K562 (cell line): Measurements from ENCODE around the gene HMOX1. TPM values are rescaled to one million over a fixed set of nuclear protein-coding genes. Genes with fewer than 3 reads are reported as not detected.
A peak's percentile ranks its signal among the peaks of the same experiment; 100 is the strongest.

Source experiments
- ATAC-seq: fragments of 200-7000 bp; cut with Tn5 transposase; 3 replicates; pipeline ENCODE4 v1.9.1; 2020; ENCODE audit warnings: moderate library complexity
- BruUV-seq: library from RNA; stranded (reverse); fragments of 400-500 nt; replicated peaks from 2 replicates; lab custom pipeline; 2021; lab: Mats Ljungman, UMichigan
- CTCF ChIA-PET: fragments of 300-600 bp; formaldehyde crosslinking; extraction: SDS; loops from one replicate; lab custom pipeline; 2021; ENCODE audit warnings: low intra/inter-chr PET ratio; lab: Yijun Ruan, JAX
- POLR2A ChIA-PET: fragments of 300-600, 350-650 bp; sonication (Branson Sonifier 250); formaldehyde crosslinking; extraction: SDS; loops from one replicate; lab custom pipeline; 2021; ENCODE audit warnings: antibody characterized with exemption, inconsistent platforms; lab: Yijun Ruan, JAX
- DNase-seq, 4 experiments: peaks; one replicate each; pipeline versions ENCODE4 v3.0.0 to v3.0.0-alpha.2; 2011 to 2018; ENCODE audit warnings: low spot score in 3 of 4, mixed read lengths in 3 of 4; ENCODE audit errors: extremely low read depth in 1 of 4
- FAIRE-seq: peaks from 2 replicates; lab custom pipeline; 2011; peaks lifted over from hg19 to GRCh38; lab: Jason Lieb, UNC
- H2AFZ ChIP-seq: 2 replicates; pipeline ENCODE4 v1.6.0; 2011; ENCODE audit warnings: low read depth, low read length, control low read depth, inconsistent platforms
- H3K27ac ChIP-seq: fragments of 200-600 bp; 3 replicates; pipeline ENCODE4 v1.8.0; 2011; ENCODE audit warnings: low read depth, mild to moderate bottlenecking, control low read depth, inconsistent platforms, low read length, moderate library complexity, mixed read lengths; ENCODE audit errors: extremely low read depth
- H3K27me3 ChIP-seq, 2 experiments: fragments of 300-600 bp in 1 of 2; 2 replicates in 1 of 2; 3 replicates in 1 of 2; pipeline versions ENCODE4 v1.6.0 to v1.8.0; 2011; ENCODE audit warnings: inconsistent platforms in 2 of 2, low read length in 2 of 2, mild to moderate bottlenecking in 1 of 2, mixed read lengths in 1 of 2, moderate library complexity in 1 of 2; ENCODE audit not compliant: control insufficient read depth in 2 of 2, insufficient read depth in 2 of 2
- H3K36me3 ChIP-seq: fragments of 300-600 bp; 3 replicates; pipeline ENCODE4 v1.8.0; 2011; ENCODE audit warnings: mild to moderate bottlenecking, low read length, inconsistent platforms; ENCODE audit not compliant: control insufficient read depth, insufficient read depth
- H3K4me1 ChIP-seq, 2 experiments: fragments of 200-600 bp in 1 of 2; replicated peaks in 1 of 2; 2 replicates in 1 of 2; 3 replicates in 1 of 2; pipeline versions ENCODE4 v1.5.1 to v1.8.0; 2011; ENCODE audit warnings: inconsistent platforms in 2 of 2, low read length in 2 of 2, mild to moderate bottlenecking in 1 of 2, mixed read lengths in 1 of 2, moderate library complexity in 1 of 2; ENCODE audit not compliant: control insufficient read depth in 2 of 2, insufficient read depth in 2 of 2
- H3K4me2 ChIP-seq: 2 replicates; pipeline ENCODE4 v1.6.1; 2011; ENCODE audit warnings: low read length, control low read depth, inconsistent platforms, mixed read lengths; ENCODE audit not compliant: insufficient read depth
- H3K4me3 ChIP-seq: fragments of 200-600 bp; sonication (generic), shearing (Covaris generic); 2 replicates; pipeline ENCODE4 v1.5.1; 2016; ENCODE audit warnings: control low read depth, inconsistent platforms
- H3K79me2 ChIP-seq: fragments of 200-600 bp; 3 replicates; pipeline ENCODE4 v1.8.0; 2011; ENCODE audit warnings: low read length, inconsistent platforms; ENCODE audit not compliant: control insufficient read depth, insufficient read depth
- H3K9ac ChIP-seq, 2 experiments: 2 replicates each; pipeline versions ENCODE4 v1.6.0 to v1.6.1; 2011; ENCODE audit warnings: low read depth in 2 of 2, low read length in 2 of 2, control low read depth in 1 of 2, inconsistent platforms in 1 of 2, mild to moderate bottlenecking in 1 of 2, mixed read lengths in 1 of 2; ENCODE audit not compliant: insufficient read depth in 1 of 2
- H3K9me1 ChIP-seq: one replicate; pipeline ENCODE4 v1.6.0; 2011; ENCODE audit warnings: inconsistent platforms, mild to moderate bottlenecking, low read length, moderate library complexity; ENCODE audit not compliant: control insufficient read depth, insufficient read depth
- H3K9me3 ChIP-seq: replicated peaks from 2 replicates; pipeline ENCODE4 v1.5.1; 2011; ENCODE audit warnings: low read depth, low read length, inconsistent platforms; ENCODE audit not compliant: control insufficient read depth, insufficient read depth
- H4K20me1 ChIP-seq: replicated peaks from 2 replicates; pipeline ENCODE4 v1.6.1; 2011; ENCODE audit warnings: low read length, inconsistent platforms, mixed read lengths; ENCODE audit not compliant: control insufficient read depth, insufficient read depth
- JUNB ChIP-seq: fragments of 450-650 bp; formaldehyde crosslinking; conservative IDR thresholded peaks from 2 replicates; pipeline ENCODE4 v1.4.0; 2020; ENCODE audit warnings: mild to moderate bottlenecking
- MBD2 ChIP-seq: sonication (generic); IDR thresholded peaks from 2 replicates; pipeline ENCODE4 v1.6.1; 2016; ENCODE audit warnings: low read depth, borderline replicate concordance
- PURB ChIP-seq: sonication (generic); formaldehyde crosslinking; IDR thresholded peaks from 2 replicates; pipeline ENCODE4 v1.9.0; 2021; ENCODE audit warnings: low read depth, mild to moderate bottlenecking, missing genetic modification reagents
- SMARCA4 ChIP-seq: fragments of 450-650 bp; IDR thresholded peaks from 2 replicates; pipeline ENCODE4 v1.6.1; 2016
- SMARCE1 ChIP-seq: fragments of 450-650 bp; IDR thresholded peaks from 2 replicates; pipeline ENCODE4 v1.7.1; 2016; ENCODE audit warnings: mild to moderate bottlenecking
- TFE3 ChIP-seq: fragments of 450-650 bp; formaldehyde crosslinking; IDR thresholded peaks from 2 replicates; pipeline ENCODE4 v1.4.0; 2020; ENCODE audit warnings: mild to moderate bottlenecking, mixed read lengths
- ZKSCAN8 ChIP-seq: fragments of 200-800 bp; sonication (Bioruptor generic); IDR thresholded peaks from 2 replicates; pipeline ENCODE4 v1.6.1; 2016; ENCODE audit warnings: missing genetic modification characterization, missing compliant biosample characterization
- ZNF431 ChIP-seq: sonication (generic); formaldehyde crosslinking; IDR thresholded peaks from 2 replicates; pipeline ENCODE4 v1.8.0; 2022; ENCODE audit warnings: mild to moderate bottlenecking, missing genetic modification reagents
- WGBS: fragments of 100-300 bp; shearing (Covaris generic); methylation state at CpG from one replicate; pipeline ENCODE4 v1.1.6; 2016; ENCODE audit warnings: low coverage, mixed read lengths; ENCODE audit not compliant: insufficient coverage; ENCODE audit errors: missing lambda C conversion rate; 5-methylcytosine and 5-hydroxymethylcytosine counted together
- in situ Hi-C: fragments of 300-500 bp; cut with MboI; formaldehyde crosslinking; loops from 4 replicates; pipeline ENCODE4 v1.15.0; 2018; ENCODE audit warnings: inconsistent platforms, mixed read lengths
- intact Hi-C: fragments of 100-400 bp; cut with micrococcal nuclease; formaldehyde crosslinking; loops from 2 replicates; pipeline ENCODE4 v1.14.2; 2022
- polyA plus RNA-seq, 8 experiments: library from polyadenylated mRNA; depleted of rRNA in 4 of 8; stranded (reverse) in 5 of 8; unstranded in 3 of 8; fragments of >200 nt; fragmentation: Nextera tagmentation in 2 of 8; fragmentation: Illumina TruSeq in 1 of 8; extraction: Ambion mirVana in 2 of 8; extraction: Trizol in 1 of 8; gene quantifications; 2 replicates each; pipeline versions ENCODE4 v1.2.1 to v1.2.3, GENCODE V29; 2011 to 2014; ENCODE audit warnings: inconsistent platforms in 1 of 8, missing spikeins in 1 of 8
- total RNA-seq, 7 experiments: library from RNA; depleted of rRNA in 6 of 7; stranded (reverse); fragments of >200 nt in 6 of 7; fragmentation: Illumina TruSeq in 2 of 7; extraction: Trizol in 2 of 7; gene quantifications; 2 replicates each; pipeline versions ENCODE4 v1.2.1 to v1.2.3, GENCODE V29; 2011 to 2021; ENCODE audit warnings: low replicate concordance in 1 of 7
- TF ChIP-seq, protein P1 (sequence below), 3 experiments: IDR thresholded peaks in 2 of 3; conservative IDR thresholded peaks in 1 of 3; 2 replicates each; pipeline ENCODE4 v1.5.1; 2011 to 2012; ENCODE audit warnings: low read length in 3 of 3, mild to moderate bottlenecking in 3 of 3, control low read depth in 2 of 3, improper control_type of control experiment in 1 of 3, inconsistent platforms in 1 of 3, low read depth in 1 of 3, mixed read lengths in 1 of 3, moderate library complexity in 1 of 3; ENCODE audit not compliant: insufficient read depth in 2 of 3

The HMOX1 gene
- total and polyA plus RNA-seq, 9 of the 15 experiments (the other 6 are each of a cell fraction or from before 2014, with no cell fraction given) = not detected

- FAIRE-seq (no peak), ATAC-seq (peak; percentile 48), DNase-seq (peak in 2 of 4 experiments; percentile 19 to 39)
- in situ Hi-C loops (loop anchor here (5.0 to 10.0 kb wide), 2 partner anchors 230 to 772 kb away; no protein-coding TSS in a partner anchor), intact Hi-C loops (loop anchor here (5.0 to 10.0 kb wide), 3 partner anchors 52 to 770 kb away; partner anchors contain the start of gene MCM5)
- CTCF ChIA-PET = interaction anchor here (2.6 kb wide), 1 partner anchor 231 kb away, joined by 22 read pairs; no protein-coding TSS in a partner anchor
- H3K27ac ChIP-seq = no peak overlapping the region
- peaks cover 5 to 23% of the 10 kb centered on the region in 2 experiments; a peak in 4 of 5 replicates for H3K4me1 ChIP-seq
- H4K20me1 ChIP-seq = no peaks in the 10 kb centered on the region
- TF ChIP-seq, protein P1, sequence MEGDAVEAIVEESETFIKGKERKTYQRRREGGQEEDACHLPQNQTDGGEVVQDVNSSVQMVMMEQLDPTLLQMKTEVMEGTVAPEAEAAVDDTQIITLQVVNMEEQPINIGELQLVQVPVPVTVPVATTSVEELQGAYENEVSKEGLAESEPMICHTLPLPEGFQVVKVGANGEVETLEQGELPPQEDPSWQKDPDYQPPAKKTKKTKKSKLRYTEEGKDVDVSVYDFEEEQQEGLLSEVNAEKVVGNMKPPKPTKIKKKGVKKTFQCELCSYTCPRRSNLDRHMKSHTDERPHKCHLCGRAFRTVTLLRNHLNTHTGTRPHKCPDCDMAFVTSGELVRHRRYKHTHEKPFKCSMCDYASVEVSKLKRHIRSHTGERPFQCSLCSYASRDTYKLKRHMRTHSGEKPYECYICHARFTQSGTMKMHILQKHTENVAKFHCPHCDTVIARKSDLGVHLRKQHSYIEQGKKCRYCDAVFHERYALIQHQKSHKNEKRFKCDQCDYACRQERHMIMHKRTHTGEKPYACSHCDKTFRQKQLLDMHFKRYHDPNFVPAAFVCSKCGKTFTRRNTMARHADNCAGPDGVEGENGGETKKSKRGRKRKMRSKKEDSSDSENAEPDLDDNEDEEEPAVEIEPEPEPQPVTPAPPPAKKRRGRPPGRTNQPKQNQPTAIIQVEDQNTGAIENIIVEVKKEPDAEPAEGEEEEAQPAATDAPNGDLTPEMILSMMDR (IDR thresholded peaks at IDR 0.05 in 2 of 3, conservative IDR thresholded peaks at IDR 0.05 in 1 of 3; ENCODE audit: insufficient read depth in 2 of 3, low read depth in 1 of 3, low read length in 3 of 3) = peak; percentile 28 to 47 (median 47); a peak in 5 of 6 replicates
- no peak for TF ChIP-seq TFE3 (CRISPR knock-in tag)
- no peak for TF ChIP-seq MBD2
- TF ChIP-seq JUNB (CRISPR knock-in tag) = no peak
- TF ChIP-seq PURB = no peak
- no peak for TF ChIP-seq ZNF431 (CRISPR knock-in tag)
- peak; percentile 61; the same call in 1 of the 2 replicates for TF ChIP-seq SMARCE1
- no peak for TF ChIP-seq ZKSCAN8
- peak; percentile 51; the same call in 1 of the 2 replicates for TF ChIP-seq SMARCA4
- H3K4me3 ChIP-seq = no peak overlapping the region
- POLR2A ChIA-PET = interaction anchor here (0.6 kb wide), 2 partner anchors 78 to 185 kb away, joined by 3 read pairs; no protein-coding TSS in a partner anchor
- H3K4me2 ChIP-seq = no peak overlapping the region
- no peak overlapping the region for H3K9ac ChIP-seq
- no peaks in the 10 kb centered on the region for H3K79me2 ChIP-seq
- no peak overlapping the region for H2AFZ ChIP-seq
- no TSS peak for BruUV-seq
- H3K9me1 ChIP-seq = no peaks in the 10 kb centered on the region
- H3K36me3 ChIP-seq = no peaks in the 10 kb centered on the region
- H3K9me3 ChIP-seq = no peaks in the 10 kb centered on the region
- no peaks in the 10 kb centered on the region for H3K27me3 ChIP-seq
- 59% methylated on average over 14 of the region's 19 CpGs for WGBS
Measured at GRCh38 chr22:35352214-35353111, 28.4 kb upstream of the HMOX1 start.
